Vagina (tissue), 2 donors: ENCODE data around the gene ENTPD2. TPM values are rescaled to one million over a fixed set of nuclear protein-coding genes. Genes with fewer than 3 reads are reported as not detected.

ENCODE experiments used
- DNase-seq, 2 donors: peaks; one replicate each; pipeline ENCODE4 v3.0.0-alpha.2; 2017; ENCODE audit errors: extremely low spot score in 2 of 2
- H3K27ac ChIP-seq: fragments of 200-600 bp; sonication (generic); one replicate; pipeline ENCODE4 v1.5.1; 2019
- H3K27me3 ChIP-seq: fragments of 200-600 bp; sonication (generic); one replicate; pipeline ENCODE4 v1.5.1; 2019
- H3K36me3 ChIP-seq, 2 donors: fragments of 200-600 bp; sonication (generic); one replicate each; pipeline ENCODE4 v1.5.1; 2017 to 2019
- H3K4me1 ChIP-seq: fragments of 200-600 bp; sonication (generic); one replicate; pipeline ENCODE4 v1.5.1; 2019
- H3K4me3 ChIP-seq, 2 donors: fragments of 200-600 bp; sonication (generic); 1 replicate in 1 of 2; 2 replicates in 1 of 2; pipeline ENCODE4 v1.5.1; 2016 to 2019
- H3K9me3 ChIP-seq: fragments of 200-600 bp; sonication (generic); one replicate; pipeline ENCODE4 v1.5.1; 2019
- POLR2A ChIP-seq, 2 donors: fragments of 450-650 bp; IDR thresholded peaks; one replicate each; pipeline ENCODE4 v1.6.1; 2017; ENCODE audit warnings: antibody characterized with exemption in 2 of 2, mild to moderate bottlenecking in 2 of 2, moderate library complexity in 2 of 2
- POLR2AphosphoS5 ChIP-seq, 2 donors: sonication (generic); formaldehyde crosslinking; IDR thresholded peaks; one replicate each; pipeline ENCODE4 v1.9.0; 2017; ENCODE audit warnings: antibody characterized with exemption in 2 of 2, mild to moderate bottlenecking in 2 of 2, low read depth in 1 of 2; ENCODE audit not compliant: insufficient read depth in 1 of 2
- intact Hi-C: fragments of 100-400 bp; cut with DNase I; formaldehyde crosslinking; loops from one replicate; pipeline ENCODE4 v1.15.1; 2023
- total RNA-seq: library from RNA; depleted of rRNA; stranded (reverse); fragments of >200 nt; gene quantifications from one replicate; pipeline ENCODE4 v1.2.3, GENCODE V29; 2016
- TF ChIP-seq, protein P1 (sequence below), 3 experiments: fragments of 450-650 bp in 2 of 3; fragments of 200-600 bp in 1 of 3; sonication (generic) in 1 of 3; IDR thresholded peaks; one replicate each; pipeline ENCODE4 v1.5.1; 2017 to 2019; ENCODE audit warnings: antibody characterized with exemption in 3 of 3, mild to moderate bottlenecking in 2 of 3, moderate library complexity in 2 of 3

Gene ENTPD2
- total RNA-seq, 1 donor from 2014 or later, result 4.9 TPM

- H3K36me3 ChIP-seq, result no peaks in the 10 kb centered on the region
- peak overlapping the region; percentile 77 for H3K27ac ChIP-seq
- peak overlapping the region; percentile 67 to 76 for H3K4me3 ChIP-seq
- peaks cover 40% of the 10 kb centered on the region for H3K4me1 ChIP-seq
- intact Hi-C loops, result loop anchor here (2.0 to 5.0 kb wide), 2 partner anchors 87 to 238 kb away; partner anchors contain the start of genes FBXW5 and TMEM141
- no peaks in the 10 kb centered on the region for H3K9me3 ChIP-seq
- H3K27me3 ChIP-seq, result no peaks in the 10 kb centered on the region
- no peak for DNase-seq
- TF ChIP-seq POLR2A (IDR thresholded peaks at IDR 0.05) (no peak), POLR2AphosphoS5 (IDR thresholded peaks at IDR 0.05; ENCODE audit: insufficient read depth in 1 of 2, low read depth in 1 of 2) (no peak)
- TF ChIP-seq, protein P1, sequence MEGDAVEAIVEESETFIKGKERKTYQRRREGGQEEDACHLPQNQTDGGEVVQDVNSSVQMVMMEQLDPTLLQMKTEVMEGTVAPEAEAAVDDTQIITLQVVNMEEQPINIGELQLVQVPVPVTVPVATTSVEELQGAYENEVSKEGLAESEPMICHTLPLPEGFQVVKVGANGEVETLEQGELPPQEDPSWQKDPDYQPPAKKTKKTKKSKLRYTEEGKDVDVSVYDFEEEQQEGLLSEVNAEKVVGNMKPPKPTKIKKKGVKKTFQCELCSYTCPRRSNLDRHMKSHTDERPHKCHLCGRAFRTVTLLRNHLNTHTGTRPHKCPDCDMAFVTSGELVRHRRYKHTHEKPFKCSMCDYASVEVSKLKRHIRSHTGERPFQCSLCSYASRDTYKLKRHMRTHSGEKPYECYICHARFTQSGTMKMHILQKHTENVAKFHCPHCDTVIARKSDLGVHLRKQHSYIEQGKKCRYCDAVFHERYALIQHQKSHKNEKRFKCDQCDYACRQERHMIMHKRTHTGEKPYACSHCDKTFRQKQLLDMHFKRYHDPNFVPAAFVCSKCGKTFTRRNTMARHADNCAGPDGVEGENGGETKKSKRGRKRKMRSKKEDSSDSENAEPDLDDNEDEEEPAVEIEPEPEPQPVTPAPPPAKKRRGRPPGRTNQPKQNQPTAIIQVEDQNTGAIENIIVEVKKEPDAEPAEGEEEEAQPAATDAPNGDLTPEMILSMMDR (IDR thresholded peaks at IDR 0.05), result peak; percentile 69 to 75 (median 75)
These were observed 24.6 kb downstream of the ENTPD2 start for GRCh38 chr9:137029058-137029936.

DNA sequence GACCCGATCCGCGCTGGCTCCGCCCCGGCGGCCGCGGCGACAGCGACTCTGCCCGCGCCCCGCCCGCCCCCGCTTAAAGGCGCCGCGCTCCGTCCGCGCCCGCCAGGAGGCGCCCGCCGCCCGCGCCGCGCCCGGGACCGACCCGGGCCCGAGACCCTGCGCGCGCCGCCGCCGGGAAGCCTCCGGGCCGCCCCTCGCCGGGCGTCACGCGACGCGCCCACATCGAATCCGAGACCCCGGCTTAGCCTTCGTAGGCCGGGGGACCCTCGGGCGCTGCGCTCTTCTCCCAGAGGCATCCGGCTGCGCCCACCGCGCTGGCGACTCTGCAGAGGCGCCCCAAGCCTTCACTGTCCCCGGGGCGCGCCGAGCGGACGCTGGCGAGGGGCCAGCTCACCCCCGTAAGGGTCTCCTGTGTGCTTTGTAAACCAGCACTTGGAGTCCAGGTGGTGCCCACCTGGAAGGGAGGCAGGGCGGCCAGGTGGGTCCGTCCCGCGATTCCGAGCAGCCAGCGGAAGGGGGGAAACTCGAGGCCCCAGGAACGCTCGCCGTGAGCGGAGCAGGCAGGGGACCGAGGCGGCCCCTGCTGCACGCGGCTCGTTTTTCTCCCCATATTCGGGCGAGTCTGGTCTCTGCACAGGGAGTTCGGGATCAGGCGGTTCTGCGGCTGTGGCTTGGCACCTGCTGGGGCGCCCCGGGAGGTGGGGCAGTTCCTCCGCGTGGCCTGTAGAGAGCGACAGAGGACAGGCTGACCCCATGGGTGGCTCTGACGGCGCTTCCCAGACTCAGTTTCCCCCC, 25.4 kb downstream of the ENTPD2 start:
- Histone ChIP-seq H3K4me3 (peak overlapping the region; percentile 67 to 76), H3K9me3 (no peaks in the 10 kb centered on the region), H3K36me3 (no peaks in the 10 kb centered on the region), H3K27me3 (no peaks in the 10 kb centered on the region), H3K4me1 (peaks cover 40% of the 10 kb centered on the region), H3K27ac (peak overlapping the region; percentile 77)
- no peak for DNase-seq
- intact Hi-C loops, result loop anchor here (2.0 to 5.0 kb wide), 2 partner anchors 86 to 238 kb away; partner anchors contain the start of genes FBXW5 and TMEM141
- peak in 1 of 2 donors; percentile 26 for TF ChIP-seq POLR2AphosphoS5 (IDR thresholded peaks at IDR 0.05; ENCODE audit: insufficient read depth in 1 of 2, low read depth in 1 of 2)
- TF ChIP-seq, protein P1 (IDR thresholded peaks at IDR 0.05), result peak in 2 of 3 experiments; percentile 2 to 23
- TF ChIP-seq POLR2A (IDR thresholded peaks at IDR 0.05), result no peak

DNA sequence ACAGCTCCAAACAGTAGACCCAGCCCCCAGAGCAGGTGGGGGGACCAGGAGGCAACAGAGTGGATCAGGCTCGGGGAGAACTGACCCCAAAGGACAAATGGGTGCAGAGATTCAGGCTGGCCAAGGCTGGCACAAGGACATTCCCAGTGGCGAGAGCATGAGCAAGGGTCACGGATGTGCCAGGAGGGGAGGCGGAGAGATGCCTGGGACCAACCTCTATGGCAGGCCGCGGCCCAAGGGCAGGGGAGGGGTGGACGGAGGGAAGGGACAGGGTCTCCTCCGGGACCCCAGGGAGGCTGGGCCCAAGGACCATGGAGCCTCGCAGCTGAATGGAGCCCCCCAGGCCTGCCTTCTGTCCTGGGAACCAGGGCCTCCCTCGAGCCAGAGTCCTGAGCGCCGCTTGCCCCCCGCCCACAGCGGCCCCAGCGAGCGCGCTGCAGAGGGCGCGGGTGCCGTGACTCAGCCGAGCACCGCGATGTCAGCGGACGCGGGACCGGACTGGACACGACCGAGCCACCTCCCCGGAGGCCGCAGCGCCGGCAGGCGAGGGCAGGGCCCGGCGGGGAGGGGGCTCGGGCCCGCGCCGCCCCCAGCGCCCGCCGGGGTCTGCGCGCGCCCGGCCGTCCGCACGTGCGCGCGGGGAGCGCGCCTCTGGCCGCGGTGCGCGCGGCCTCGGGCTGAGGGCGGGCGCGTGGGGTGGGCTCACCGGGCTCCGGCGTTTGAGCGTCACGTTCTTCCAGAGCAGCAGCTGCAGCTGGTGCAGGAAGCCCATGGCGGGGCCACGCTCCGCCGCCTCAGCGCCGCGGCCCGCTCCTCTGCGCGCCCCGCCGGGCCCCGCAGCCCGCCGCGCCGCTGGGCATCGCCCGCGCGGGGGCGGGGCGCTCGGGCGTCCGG, 26.2 kb downstream of the ENTPD2 start, which contains the start of gene ABCA2:
TSS of gene ABCA2 (minus strand) at position 869 of the 894 bp plus-strand sequence. CDS start at position 772, 97 bp downstream.
- peaks cover 40% of the 10 kb centered on the region for H3K4me1 ChIP-seq
- no peak for DNase-seq
- H3K4me3 ChIP-seq, result peak within 1 kb of the TSS; percentile 67 to 76
- H3K9me3 ChIP-seq, result no peaks in the 10 kb centered on the region
- intact Hi-C loops, result loop anchor here (2.0 to 5.0 kb wide), 2 partner anchors 85 to 237 kb away; partner anchors contain the start of genes FBXW5 and TMEM141
- TF ChIP-seq, protein P1 (IDR thresholded peaks at IDR 0.05), result no peak
- no peak for TF ChIP-seq POLR2AphosphoS5 (IDR thresholded peaks at IDR 0.05; ENCODE audit: insufficient read depth in 1 of 2, low read depth in 1 of 2)
- no peak for TF ChIP-seq POLR2A (IDR thresholded peaks at IDR 0.05)
- no peaks in the 10 kb centered on the region for H3K27me3 ChIP-seq
- H3K27ac ChIP-seq, result peak within 1 kb of the TSS; percentile 77
- no peaks in the 10 kb centered on the region for H3K36me3 ChIP-seq

DNA sequence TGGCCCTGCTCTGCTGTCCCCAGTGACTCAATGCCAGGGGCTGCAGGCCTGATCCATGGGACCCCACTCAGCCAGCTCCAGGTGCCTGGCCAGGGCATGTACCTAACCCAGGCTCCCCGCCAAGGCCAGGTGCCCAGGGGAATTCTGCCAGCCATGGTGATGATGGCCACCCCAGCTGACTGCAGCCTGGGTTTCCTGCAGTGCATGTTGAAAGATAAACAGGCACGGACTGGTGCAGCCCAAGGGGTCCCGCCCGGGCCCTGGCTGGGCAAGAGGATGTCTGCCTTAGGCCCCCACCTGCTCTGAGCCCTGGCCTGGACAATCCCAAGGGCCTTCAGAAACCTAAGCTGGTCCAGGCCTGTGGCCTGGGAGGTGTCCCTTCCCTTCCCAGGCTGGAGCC, 27.0 kb downstream of the ENTPD2 start:
- DNase-seq, result no peak
- Histone ChIP-seq H3K4me3 (peak overlapping the region in 1 of 2 donors; percentile 51), H3K36me3 (no peaks in the 10 kb centered on the region), H3K4me1 (peaks cover 40% of the 10 kb centered on the region), H3K9me3 (no peaks in the 10 kb centered on the region), H3K27ac (peak overlapping the region; percentile 48), H3K27me3 (no peaks in the 10 kb centered on the region)
- intact Hi-C loops, result loop anchor here (5.0 kb wide), 1 partner anchor 85 kb away; the partner anchor contains the start of gene FBXW5
- TF ChIP-seq, protein P1 (IDR thresholded peaks at IDR 0.05), result no peak
- TF ChIP-seq POLR2A (IDR thresholded peaks at IDR 0.05) (no peak), POLR2AphosphoS5 (IDR thresholded peaks at IDR 0.05; ENCODE audit: insufficient read depth in 1 of 2, low read depth in 1 of 2) (no peak)
